Measurements from ENCODE around the gene BBS9. TPM values are rescaled to one million over a fixed set of nuclear protein-coding genes. Genes with fewer than 3 reads are reported as not detected.

BBS9 gene
- total RNA-seq, 1 experiment from 2014 or later: 9.4 TPM

GRCh38 chr7:33487998-33488682 is 358.8 kb downstream of the BBS9 start:
- TF ChIP-seq CTCF (IDR thresholded peaks at IDR 0.05; ENCODE audit: unreplicated experiment): no peak
- H3K36me3 Mint-ChIP-seq (ENCODE audit: insufficient read depth, unreplicated experiment): no peaks in the 10 kb centered on the region
- intact Hi-C loops (cut with micrococcal nuclease; ENCODE audit: unreplicated experiment): no loop called here
- H3K4me1 Mint-ChIP-seq (ENCODE audit: low read depth, unreplicated experiment): no peaks in the 10 kb centered on the region
- no peak overlapping the region for H3K27ac Mint-ChIP-seq (ENCODE audit: unreplicated experiment)
- CTCF ChIA-PET: no interaction called here
- peaks cover 2% of the 10 kb centered on the region for H3K9me3 Mint-ChIP-seq (ENCODE audit: low read depth, unreplicated experiment)
- BruUV-seq (replicated peaks): no TSS peak
- no peak for DNase-seq
- H3K27me3 Mint-ChIP-seq (ENCODE audit: unreplicated experiment): no peaks in the 10 kb centered on the region
- no peak overlapping the region for H3K4me3 Mint-ChIP-seq (ENCODE audit: low read depth, unreplicated experiment)

GRCh38 chr7:33494474-33494873 is 365.1 kb downstream of the BBS9 start:
- TF ChIP-seq CTCF (IDR thresholded peaks at IDR 0.05; ENCODE audit: unreplicated experiment): no peak
- Mint-ChIP-seq H3K27me3 (ENCODE audit: unreplicated experiment) (no peaks in the 10 kb centered on the region), H3K36me3 (ENCODE audit: insufficient read depth, unreplicated experiment) (no peaks in the 10 kb centered on the region), H3K4me1 (ENCODE audit: low read depth, unreplicated experiment) (no peaks in the 10 kb centered on the region), H3K9me3 (ENCODE audit: low read depth, unreplicated experiment) (no peaks in the 10 kb centered on the region), H3K27ac (ENCODE audit: unreplicated experiment) (no peak overlapping the region), H3K4me3 (ENCODE audit: low read depth, unreplicated experiment) (no peak overlapping the region)
- intact Hi-C loops (cut with micrococcal nuclease; ENCODE audit: unreplicated experiment): no loop called here
- CTCF ChIA-PET: no interaction called here
- DNase-seq: no peak
- no TSS peak for BruUV-seq (replicated peaks)

- Mint-ChIP-seq H3K36me3 (ENCODE audit: insufficient read depth, unreplicated experiment) (no peaks in the 10 kb centered on the region), H3K9me3 (ENCODE audit: low read depth, unreplicated experiment) (no peaks in the 10 kb centered on the region), H3K4me3 (ENCODE audit: low read depth, unreplicated experiment) (no peak overlapping the region), H3K27me3 (ENCODE audit: unreplicated experiment) (no peaks in the 10 kb centered on the region), H3K4me1 (ENCODE audit: low read depth, unreplicated experiment) (no peaks in the 10 kb centered on the region), H3K27ac (ENCODE audit: unreplicated experiment) (no peak overlapping the region)
- no peak for DNase-seq
- intact Hi-C loops (cut with micrococcal nuclease; ENCODE audit: unreplicated experiment): no loop called here
- BruUV-seq (replicated peaks): no TSS peak
- CTCF ChIA-PET: no interaction called here
- TF ChIP-seq CTCF (IDR thresholded peaks at IDR 0.05; ENCODE audit: unreplicated experiment): no peak
Measured at GRCh38 chr7:33495207-33495606, 365.8 kb downstream of the BBS9 start.

- intact Hi-C loops (cut with micrococcal nuclease; ENCODE audit: unreplicated experiment): no loop called here
- CTCF ChIA-PET: no interaction called here
- H3K4me1 Mint-ChIP-seq (ENCODE audit: low read depth, unreplicated experiment): no peaks in the 10 kb centered on the region
- DNase-seq: no peak
- no TSS peak for BruUV-seq (replicated peaks)
- H3K36me3 Mint-ChIP-seq (ENCODE audit: insufficient read depth, unreplicated experiment): no peaks in the 10 kb centered on the region
- no peak overlapping the region for H3K4me3 Mint-ChIP-seq (ENCODE audit: low read depth, unreplicated experiment)
- no peaks in the 10 kb centered on the region for H3K9me3 Mint-ChIP-seq (ENCODE audit: low read depth, unreplicated experiment)
- TF ChIP-seq CTCF (IDR thresholded peaks at IDR 0.05; ENCODE audit: unreplicated experiment): no peak
- H3K27ac Mint-ChIP-seq (ENCODE audit: unreplicated experiment): no peak overlapping the region
- no peaks in the 10 kb centered on the region for H3K27me3 Mint-ChIP-seq (ENCODE audit: unreplicated experiment)
Measured at GRCh38 chr7:33497051-33497450, 367.7 kb downstream of the BBS9 start.

All from Calu3 (cell line).